ENCODE measurements around the gene MCF2. TPM values are rescaled to one million over a fixed set of nuclear protein-coding genes. Genes with fewer than 3 reads are reported as not detected.

The MCF2 gene, protein sequence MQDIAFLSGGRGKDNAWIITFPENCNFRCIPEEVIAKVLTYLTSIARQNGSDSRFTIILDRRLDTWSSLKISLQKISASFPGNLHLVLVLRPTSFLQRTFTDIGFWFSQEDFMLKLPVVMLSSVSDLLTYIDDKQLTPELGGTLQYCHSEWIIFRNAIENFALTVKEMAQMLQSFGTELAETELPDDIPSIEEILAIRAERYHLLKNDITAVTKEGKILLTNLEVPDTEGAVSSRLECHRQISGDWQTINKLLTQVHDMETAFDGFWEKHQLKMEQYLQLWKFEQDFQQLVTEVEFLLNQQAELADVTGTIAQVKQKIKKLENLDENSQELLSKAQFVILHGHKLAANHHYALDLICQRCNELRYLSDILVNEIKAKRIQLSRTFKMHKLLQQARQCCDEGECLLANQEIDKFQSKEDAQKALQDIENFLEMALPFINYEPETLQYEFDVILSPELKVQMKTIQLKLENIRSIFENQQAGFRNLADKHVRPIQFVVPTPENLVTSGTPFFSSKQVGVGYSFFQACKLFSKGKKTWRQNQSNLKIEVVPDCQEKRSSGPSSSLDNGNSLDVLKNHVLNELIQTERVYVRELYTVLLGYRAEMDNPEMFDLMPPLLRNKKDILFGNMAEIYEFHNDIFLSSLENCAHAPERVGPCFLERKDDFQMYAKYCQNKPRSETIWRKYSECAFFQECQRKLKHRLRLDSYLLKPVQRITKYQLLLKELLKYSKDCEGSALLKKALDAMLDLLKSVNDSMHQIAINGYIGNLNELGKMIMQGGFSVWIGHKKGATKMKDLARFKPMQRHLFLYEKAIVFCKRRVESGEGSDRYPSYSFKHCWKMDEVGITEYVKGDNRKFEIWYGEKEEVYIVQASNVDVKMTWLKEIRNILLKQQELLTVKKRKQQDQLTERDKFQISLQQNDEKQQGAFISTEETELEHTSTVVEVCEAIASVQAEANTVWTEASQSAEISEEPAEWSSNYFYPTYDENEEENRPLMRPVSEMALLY
- total RNA-seq (10 to 100 TPM; 55.2 to 55.5 TPM), polyA plus RNA-seq (ENCODE audit: insufficient read depth, low read depth, low replicate concordance) (19.6 TPM)
- long read RNA-seq, donor 1, result 0 reads
- long read RNA-seq, donor 2, result 0 reads

- intact Hi-C loops (cut with DNase I; ENCODE audit: low total_unique reads), result no loop called here
- 31 to 40% methylated on average over 4 of the region's 4 CpGs for WGBS, 2 donors
These were observed at the start of gene MCF2 for GRCh38 chrX:139708067-139708466. Gene MCF2 (minus strand): TSS chrX:139708167. CDS start chrX:139651744, 56,423 bp downstream.

GRCh38 chrX:139751053-139751452 lies 43.1 kb upstream of the MCF2 start:
- H3K27ac ChIP-seq, result no peak overlapping the region
- H3K27me3 ChIP-seq, result no peaks in the 10 kb centered on the region
- DNase-seq, result no peak
- H3K4me1 ChIP-seq, result no peaks in the 10 kb centered on the region
- TF ChIP-seq, protein P1, sequence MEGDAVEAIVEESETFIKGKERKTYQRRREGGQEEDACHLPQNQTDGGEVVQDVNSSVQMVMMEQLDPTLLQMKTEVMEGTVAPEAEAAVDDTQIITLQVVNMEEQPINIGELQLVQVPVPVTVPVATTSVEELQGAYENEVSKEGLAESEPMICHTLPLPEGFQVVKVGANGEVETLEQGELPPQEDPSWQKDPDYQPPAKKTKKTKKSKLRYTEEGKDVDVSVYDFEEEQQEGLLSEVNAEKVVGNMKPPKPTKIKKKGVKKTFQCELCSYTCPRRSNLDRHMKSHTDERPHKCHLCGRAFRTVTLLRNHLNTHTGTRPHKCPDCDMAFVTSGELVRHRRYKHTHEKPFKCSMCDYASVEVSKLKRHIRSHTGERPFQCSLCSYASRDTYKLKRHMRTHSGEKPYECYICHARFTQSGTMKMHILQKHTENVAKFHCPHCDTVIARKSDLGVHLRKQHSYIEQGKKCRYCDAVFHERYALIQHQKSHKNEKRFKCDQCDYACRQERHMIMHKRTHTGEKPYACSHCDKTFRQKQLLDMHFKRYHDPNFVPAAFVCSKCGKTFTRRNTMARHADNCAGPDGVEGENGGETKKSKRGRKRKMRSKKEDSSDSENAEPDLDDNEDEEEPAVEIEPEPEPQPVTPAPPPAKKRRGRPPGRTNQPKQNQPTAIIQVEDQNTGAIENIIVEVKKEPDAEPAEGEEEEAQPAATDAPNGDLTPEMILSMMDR (IDR thresholded peaks at IDR 0.05), result no peak
- TF ChIP-seq POLR2A (IDR thresholded peaks at IDR 0.05), result no peak
- H3K9me3 ChIP-seq, result no peaks in the 10 kb centered on the region
- no peak overlapping the region for H3K4me3 ChIP-seq
- H3K36me3 ChIP-seq (ENCODE audit: low read depth, missing control alignments), result no peaks in the 10 kb centered on the region
- intact Hi-C loops (cut with DNase I; ENCODE audit: low total_unique reads), result no loop called here
- WGBS, 2 donors, result 68 to 82% methylated on average over 3 of the region's 3 CpGs

More at GRCh38 chrX:139708067-139708466, at the start of gene MCF2:
- H3K9me3 ChIP-seq, result no peaks in the 10 kb centered on the region
- no peaks in the 10 kb centered on the region for H3K36me3 ChIP-seq (ENCODE audit: low read depth, missing control alignments)
- DNase-seq, result no peak
- TF ChIP-seq POLR2A (IDR thresholded peaks at IDR 0.05), result no peak
- TF ChIP-seq, protein P1 (IDR thresholded peaks at IDR 0.05), result no peak
- H3K27ac ChIP-seq, result no peak within 1 kb of the TSS
- no peaks in the 10 kb centered on the region for H3K27me3 ChIP-seq
- no peak within 1 kb of the TSS for H3K4me3 ChIP-seq
- no peaks in the 10 kb centered on the region for H3K4me1 ChIP-seq

- intact Hi-C loops (cut with DNase I; ENCODE audit: low total_unique reads), result no loop called here
- Histone ChIP-seq H3K27ac (no peak overlapping the region), H3K27me3 (no peaks in the 10 kb centered on the region), H3K4me1 (no peaks in the 10 kb centered on the region), H3K4me3 (no peak overlapping the region), H3K36me3 (ENCODE audit: low read depth, missing control alignments) (no peaks in the 10 kb centered on the region), H3K9me3 (no peaks in the 10 kb centered on the region)
- no peak for DNase-seq
- no peak for TF ChIP-seq POLR2A (IDR thresholded peaks at IDR 0.05)
- TF ChIP-seq, protein P1 (IDR thresholded peaks at IDR 0.05), result no peak
These were observed 42.4 kb upstream of the MCF2 start for GRCh38 chrX:139750390-139750789.

- TF ChIP-seq POLR2A (IDR thresholded peaks at IDR 0.05), result no peak
- WGBS, 2 donors, result 75 to 93% methylated on average over 2 of the region's 2 CpGs
- Histone ChIP-seq H3K36me3 (ENCODE audit: low read depth, missing control alignments) (no peaks in the 10 kb centered on the region), H3K4me3 (no peak overlapping the region), H3K9me3 (no peaks in the 10 kb centered on the region), H3K27me3 (no peaks in the 10 kb centered on the region), H3K27ac (no peak overlapping the region), H3K4me1 (no peaks in the 10 kb centered on the region)
- DNase-seq, result no peak
- intact Hi-C loops (cut with DNase I; ENCODE audit: low total_unique reads), result no loop called here
These were observed 31.2 kb upstream of the MCF2 start for GRCh38 chrX:139739138-139739537.

DNA sequence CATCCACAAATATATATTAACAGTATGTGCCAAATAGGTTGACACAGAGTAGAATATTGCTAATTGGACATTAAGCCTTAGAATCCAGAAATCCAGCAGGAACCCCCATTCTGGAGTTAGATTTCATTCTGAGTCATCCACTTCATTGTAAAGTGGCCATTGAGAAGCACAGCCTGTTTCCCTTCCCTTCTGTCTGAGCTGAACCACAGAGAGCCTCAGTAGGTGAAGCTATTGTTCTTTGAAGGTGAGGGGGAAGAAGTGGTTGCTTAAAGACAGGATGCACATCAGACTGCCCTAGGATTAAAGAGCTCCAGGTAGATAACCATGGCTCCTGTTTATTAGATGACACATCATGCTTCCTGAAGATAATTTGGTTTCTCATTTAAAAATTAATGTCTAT lies 30.6 kb upstream of the MCF2 start:
- TF ChIP-seq POLR2A (IDR thresholded peaks at IDR 0.05), result no peak
- TF ChIP-seq, protein P1 (IDR thresholded peaks at IDR 0.05), result no peak
- no peak overlapping the region for H3K27ac ChIP-seq
- H3K4me1 ChIP-seq, result no peaks in the 10 kb centered on the region
- no peak for DNase-seq
- H3K36me3 ChIP-seq (ENCODE audit: low read depth, missing control alignments), result no peaks in the 10 kb centered on the region
- intact Hi-C loops (cut with DNase I; ENCODE audit: low total_unique reads), result no loop called here
- H3K27me3 ChIP-seq, result no peaks in the 10 kb centered on the region
- H3K4me3 ChIP-seq, result no peak overlapping the region
- H3K9me3 ChIP-seq, result no peaks in the 10 kb centered on the region

All from testis (tissue), 5 donors.